ENCODE results near the gene SLC35G4. TPM values are rescaled to one million over a fixed set of nuclear protein-coding genes. Genes with fewer than 3 reads are reported as not detected.

The SLC35G4 gene
- total RNA-seq, 1 experiment from 2014 or later = not detected

GRCh38 chr18:11651899-11652298 is 42.5 kb downstream of the SLC35G4 start:
- H3K27me3 ChIP-seq (replicated peaks) = peaks cover 27% of the 10 kb centered on the region
- H3K36me3 ChIP-seq = no peaks in the 10 kb centered on the region
- no peak overlapping the region for H3K27ac ChIP-seq
- no peaks in the 10 kb centered on the region for H3K9me3 ChIP-seq (replicated peaks)
- no peak overlapping the region for H3K4me3 ChIP-seq
- no peaks in the 10 kb centered on the region for H3K4me1 ChIP-seq (replicated peaks)
- DNase-seq (ENCODE audit: low read depth in 1 of 2, low spot score in 2 of 2) = no peak

- Histone ChIP-seq H3K27me3 (replicated peaks) (peaks cover 29% of the 10 kb centered on the region), H3K27ac (no peak overlapping the region), H3K4me1 (replicated peaks) (no peaks in the 10 kb centered on the region), H3K9me3 (replicated peaks) (no peaks in the 10 kb centered on the region), H3K4me3 (no peak overlapping the region), H3K36me3 (no peaks in the 10 kb centered on the region)
- DNase-seq (ENCODE audit: low read depth in 1 of 2, low spot score in 2 of 2) = no peak
Observed at GRCh38 chr18:11653521-11653920, 44.1 kb downstream of the SLC35G4 start.

DNA sequence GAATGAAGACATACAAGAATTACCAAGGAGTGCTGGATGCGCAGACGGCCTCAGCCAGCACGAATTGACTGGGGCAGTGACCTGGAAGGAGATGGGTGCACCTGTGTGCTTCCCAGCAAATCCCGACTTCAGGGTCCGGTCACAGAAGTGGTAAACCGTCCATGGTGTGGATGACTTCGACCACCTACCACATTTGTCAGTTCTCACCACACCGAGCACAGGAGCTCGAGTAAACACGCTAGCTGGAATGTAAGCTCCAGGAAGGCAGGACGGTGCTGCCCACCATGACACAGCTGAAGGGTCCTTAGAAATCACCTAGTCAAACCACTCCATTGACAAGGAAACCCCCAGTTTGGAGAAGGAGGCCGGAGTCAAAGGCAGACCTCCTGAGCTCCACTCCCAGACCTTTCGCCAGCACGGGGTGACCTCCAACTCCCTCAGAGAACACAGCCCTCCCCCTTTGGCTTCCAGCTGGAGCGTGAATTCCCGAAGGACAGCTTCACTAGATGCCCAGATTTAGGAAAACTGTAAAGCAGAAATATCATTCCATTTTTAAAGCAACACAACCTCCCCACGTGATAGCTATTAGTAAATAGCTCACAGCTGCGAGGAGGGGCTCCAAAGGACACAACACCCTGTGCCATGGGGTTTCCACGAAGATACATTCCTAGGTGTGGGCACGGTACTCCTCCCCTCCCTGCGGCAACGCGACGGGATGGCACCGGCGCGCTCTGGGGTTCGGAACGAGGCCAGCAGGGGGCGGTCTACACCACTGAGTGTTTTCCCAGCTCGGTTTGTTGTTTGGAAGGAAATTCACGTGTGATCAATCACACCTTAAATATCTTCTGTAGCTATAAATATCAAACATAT is 45.6 kb downstream of the SLC35G4 start:
- Histone ChIP-seq H3K27me3 (replicated peaks) (peaks cover 33% of the 10 kb centered on the region), H3K36me3 (no peaks in the 10 kb centered on the region), H3K9me3 (replicated peaks) (no peaks in the 10 kb centered on the region), H3K4me3 (no peak overlapping the region), H3K27ac (no peak overlapping the region), H3K4me1 (replicated peaks) (no peaks in the 10 kb centered on the region)
- DNase-seq (ENCODE audit: low read depth in 1 of 2, low spot score in 2 of 2) = peak in 1 of 2 experiments; percentile 33

DNA sequence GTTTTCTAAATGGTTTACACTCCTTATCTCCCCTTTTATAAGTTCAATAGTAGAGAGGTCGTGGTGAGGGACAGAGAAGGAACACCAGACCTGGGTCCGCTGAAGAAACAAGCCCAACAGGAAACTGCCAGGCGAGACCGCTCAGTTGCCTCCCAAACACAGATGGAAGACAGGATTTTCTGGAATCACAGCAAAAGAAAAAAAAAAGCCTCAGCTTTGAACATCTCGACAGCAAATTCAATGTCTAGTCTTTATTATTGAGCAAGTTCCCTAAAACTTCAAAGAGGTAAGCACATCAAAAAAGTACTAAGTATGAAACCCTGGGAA is 46.2 kb downstream of the SLC35G4 start:
- DNase-seq (ENCODE audit: low read depth in 1 of 2, low spot score in 2 of 2) = no peak
- peaks cover 36% of the 10 kb centered on the region for H3K27me3 ChIP-seq (replicated peaks)
- H3K9me3 ChIP-seq (replicated peaks) = no peaks in the 10 kb centered on the region
- H3K36me3 ChIP-seq = no peaks in the 10 kb centered on the region
- no peaks in the 10 kb centered on the region for H3K4me1 ChIP-seq (replicated peaks)
- no peak overlapping the region for H3K4me3 ChIP-seq
- no peak overlapping the region for H3K27ac ChIP-seq

GRCh38 chr18:11657152-11657551 is 47.8 kb downstream of the SLC35G4 start:
- Histone ChIP-seq H3K4me3 (no peak overlapping the region), H3K27me3 (replicated peaks) (peaks cover 25% of the 10 kb centered on the region), H3K9me3 (replicated peaks) (no peaks in the 10 kb centered on the region), H3K4me1 (replicated peaks) (no peaks in the 10 kb centered on the region), H3K36me3 (no peaks in the 10 kb centered on the region), H3K27ac (no peak overlapping the region)
- DNase-seq (ENCODE audit: low read depth in 1 of 2, low spot score in 2 of 2) = no peak

- Histone ChIP-seq H3K9me3 (replicated peaks) (no peaks in the 10 kb centered on the region), H3K27ac (no peak overlapping the region), H3K4me1 (replicated peaks) (no peaks in the 10 kb centered on the region), H3K4me3 (no peak overlapping the region), H3K36me3 (no peaks in the 10 kb centered on the region), H3K27me3 (replicated peaks) (peaks cover 28% of the 10 kb centered on the region)
- no peak for DNase-seq (ENCODE audit: low read depth in 1 of 2, low spot score in 2 of 2)
Observed at GRCh38 chr18:11657554-11657953, 48.2 kb downstream of the SLC35G4 start.

- H3K27ac ChIP-seq = no peak overlapping the region
- no peak for DNase-seq (ENCODE audit: low read depth in 1 of 2, low spot score in 2 of 2)
- no peaks in the 10 kb centered on the region for H3K36me3 ChIP-seq
- H3K4me3 ChIP-seq = no peak overlapping the region
- peaks cover 30% of the 10 kb centered on the region for H3K27me3 ChIP-seq (replicated peaks)
- H3K9me3 ChIP-seq (replicated peaks) = no peaks in the 10 kb centered on the region
- H3K4me1 ChIP-seq (replicated peaks) = no peaks in the 10 kb centered on the region
Observed at GRCh38 chr18:11658019-11658418, 48.6 kb downstream of the SLC35G4 start.

GRCh38 chr18:11658989-11659388 is 49.6 kb downstream of the SLC35G4 start:
- DNase-seq (ENCODE audit: low read depth in 1 of 2, low spot score in 2 of 2) = no peak
- H3K4me3 ChIP-seq = no peak overlapping the region
- no peaks in the 10 kb centered on the region for H3K4me1 ChIP-seq (replicated peaks)
- H3K27me3 ChIP-seq (replicated peaks) = peaks cover 32% of the 10 kb centered on the region
- no peaks in the 10 kb centered on the region for H3K36me3 ChIP-seq
- no peaks in the 10 kb centered on the region for H3K9me3 ChIP-seq (replicated peaks)
- no peak overlapping the region for H3K27ac ChIP-seq

Other genes with a start within 250 kb of the SLC35G4 start
- gene GNAL, start 79.7 kb downstream of the SLC35G4 start, total RNA-seq (2014; rRNA removed; shearing (Covaris generic)) = 1.9 and 5.5 TPM in 2 replicates
- 27.2 and 32.9 TPM in 2 replicates for gene CHMP1B, start 241.8 kb downstream of the SLC35G4 start, total RNA-seq (2014; rRNA removed; shearing (Covaris generic))

All from SJSA1 (cell line).